ENCODE results near the gene TSEN34. TPM values are rescaled to one million over a fixed set of nuclear protein-coding genes. Genes with fewer than 3 reads are reported as not detected.
"Not testable (repeated sequence)": the region's sequence is repeated elsewhere in the genome, so short reads cannot be mapped to it uniquely, and the experiment has no call there.

TSEN34 gene
- total RNA-seq, 1 donor from 2014 or later = 27.8 TPM

GRCh38 chr19:54180691-54181091, 10.4 kb upstream of the TSEN34 start:
- peaks cover 14% of the 10 kb centered on the region for H3K4me1 Mint-ChIP-seq (ENCODE audit: unreplicated experiment)
- no peak overlapping the region for H3K4me3 Mint-ChIP-seq (ENCODE audit: unreplicated experiment)
- no peaks in the 10 kb centered on the region for H3K9me3 Mint-ChIP-seq (ENCODE audit: unreplicated experiment)
- H3K36me3 Mint-ChIP-seq (ENCODE audit: low read depth, unreplicated experiment) = peaks cover 30% of the 10 kb centered on the region
- peaks cover 20% of the 10 kb centered on the region for H3K27me3 Mint-ChIP-seq (ENCODE audit: unreplicated experiment)
- DNase-seq (ENCODE audit: low spot score) = no peak
- TF ChIP-seq CTCF (IDR thresholded peaks at IDR 0.05; ENCODE audit: unreplicated experiment) = no peak
- no peak overlapping the region for H3K27ac Mint-ChIP-seq (ENCODE audit: unreplicated experiment)

GRCh38 chr19:54181894-54182293, 9.2 kb upstream of the TSEN34 start:
- H3K36me3 Mint-ChIP-seq (ENCODE audit: low read depth, unreplicated experiment) = peaks cover 35% of the 10 kb centered on the region
- not testable (repeated sequence) for DNase-seq (ENCODE audit: low spot score); H3K27ac Mint-ChIP-seq (ENCODE audit: unreplicated experiment)

GRCh38 chr19:54183431-54183830, 7.7 kb upstream of the TSEN34 start:
- no peak for TF ChIP-seq CTCF (IDR thresholded peaks at IDR 0.05; ENCODE audit: unreplicated experiment)
- Mint-ChIP-seq H3K36me3 (ENCODE audit: low read depth, unreplicated experiment) (peaks cover 30% of the 10 kb centered on the region), H3K4me3 (ENCODE audit: unreplicated experiment) (no peak overlapping the region), H3K4me1 (ENCODE audit: unreplicated experiment) (peaks cover 25% of the 10 kb centered on the region), H3K9me3 (ENCODE audit: unreplicated experiment) (no peaks in the 10 kb centered on the region), H3K27me3 (ENCODE audit: unreplicated experiment) (peaks cover 19% of the 10 kb centered on the region), H3K27ac (ENCODE audit: unreplicated experiment) (peak overlapping the region; percentile 52)
- DNase-seq (ENCODE audit: low spot score) = no peak

More at GRCh38 chr19:54181894-54182293, 9.2 kb upstream of the TSEN34 start:
- H3K4me3 Mint-ChIP-seq (ENCODE audit: unreplicated experiment); H3K9me3 Mint-ChIP-seq (ENCODE audit: unreplicated experiment): not testable (repeated sequence)
- Mint-ChIP-seq H3K4me1 (ENCODE audit: unreplicated experiment) (peaks cover 14% of the 10 kb centered on the region), H3K27me3 (ENCODE audit: unreplicated experiment) (peaks cover 20% of the 10 kb centered on the region)

GRCh38 chr19:54186351-54186750, 4.8 kb upstream of the TSEN34 start:
- DNase-seq (ENCODE audit: low spot score) = no peak
- Mint-ChIP-seq H3K36me3 (ENCODE audit: low read depth, unreplicated experiment) (peaks cover 32% of the 10 kb centered on the region), H3K27me3 (ENCODE audit: unreplicated experiment) (peaks cover 16% of the 10 kb centered on the region), H3K4me3 (ENCODE audit: unreplicated experiment) (peak overlapping the region; percentile 59), H3K27ac (ENCODE audit: unreplicated experiment) (peak overlapping the region; percentile 24), H3K4me1 (ENCODE audit: unreplicated experiment) (peaks cover 26% of the 10 kb centered on the region), H3K9me3 (ENCODE audit: unreplicated experiment) (no peaks in the 10 kb centered on the region)
- TF ChIP-seq CTCF (IDR thresholded peaks at IDR 0.05; ENCODE audit: unreplicated experiment) = no peak

- Mint-ChIP-seq H3K4me1 (ENCODE audit: unreplicated experiment) (peaks cover 31% of the 10 kb centered on the region), H3K4me3 (ENCODE audit: unreplicated experiment) (peak overlapping the region; percentile 97), H3K36me3 (ENCODE audit: low read depth, unreplicated experiment) (peaks cover 31% of the 10 kb centered on the region), H3K27ac (ENCODE audit: unreplicated experiment) (peak overlapping the region; percentile 13), H3K9me3 (ENCODE audit: unreplicated experiment) (no peaks in the 10 kb centered on the region), H3K27me3 (ENCODE audit: unreplicated experiment) (peaks cover 16% of the 10 kb centered on the region)
- no peak for DNase-seq (ENCODE audit: low spot score)
- no peak for TF ChIP-seq CTCF (IDR thresholded peaks at IDR 0.05; ENCODE audit: unreplicated experiment)
Measured at GRCh38 chr19:54186934-54187381, 4.2 kb upstream of the TSEN34 start.

Data from endothelial cell (in vitro differentiated cells).